ENCODE results near the gene CDC45.

DNA sequence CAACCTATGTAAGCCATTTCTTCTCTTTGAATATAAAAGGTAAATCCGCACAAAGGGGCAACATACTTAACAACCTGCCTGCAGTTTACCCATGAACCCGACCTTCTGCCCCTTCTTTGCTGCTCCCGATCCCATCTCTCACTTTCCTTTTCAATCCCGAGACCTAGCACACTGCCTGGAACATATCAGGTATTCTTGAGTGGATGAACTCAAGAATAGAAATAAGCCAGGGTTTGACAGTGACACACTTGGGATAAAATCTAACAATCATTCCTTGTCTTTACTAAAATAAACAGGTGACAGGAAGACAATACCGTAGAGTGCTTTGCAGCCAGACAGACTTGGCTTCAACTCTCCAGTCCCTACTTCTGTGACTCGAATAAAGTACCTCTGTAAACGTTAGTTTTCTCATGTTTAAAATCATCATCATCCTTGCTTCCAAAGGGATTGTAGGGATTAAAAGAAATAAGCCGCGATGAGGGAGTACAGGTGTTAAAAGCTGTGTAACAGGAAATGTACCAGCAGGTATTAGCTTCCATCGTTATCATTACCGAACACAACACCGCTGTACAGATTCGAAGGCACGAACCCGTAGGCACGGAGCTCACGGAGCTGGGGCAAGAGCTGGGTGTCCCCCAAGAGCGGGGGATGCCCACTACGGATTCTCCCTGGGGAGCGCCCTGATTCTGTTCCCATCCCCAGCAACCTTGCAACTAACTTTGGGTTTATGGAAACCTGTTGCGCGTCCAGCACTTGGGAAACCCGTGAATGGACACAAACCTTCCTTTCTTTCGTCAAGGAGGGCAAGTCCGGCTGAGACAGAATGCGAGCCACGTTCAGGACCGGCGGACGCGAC, 1.4 kb upstream of the CDC45 start:
- TF ChIP-seq, protein P1, sequence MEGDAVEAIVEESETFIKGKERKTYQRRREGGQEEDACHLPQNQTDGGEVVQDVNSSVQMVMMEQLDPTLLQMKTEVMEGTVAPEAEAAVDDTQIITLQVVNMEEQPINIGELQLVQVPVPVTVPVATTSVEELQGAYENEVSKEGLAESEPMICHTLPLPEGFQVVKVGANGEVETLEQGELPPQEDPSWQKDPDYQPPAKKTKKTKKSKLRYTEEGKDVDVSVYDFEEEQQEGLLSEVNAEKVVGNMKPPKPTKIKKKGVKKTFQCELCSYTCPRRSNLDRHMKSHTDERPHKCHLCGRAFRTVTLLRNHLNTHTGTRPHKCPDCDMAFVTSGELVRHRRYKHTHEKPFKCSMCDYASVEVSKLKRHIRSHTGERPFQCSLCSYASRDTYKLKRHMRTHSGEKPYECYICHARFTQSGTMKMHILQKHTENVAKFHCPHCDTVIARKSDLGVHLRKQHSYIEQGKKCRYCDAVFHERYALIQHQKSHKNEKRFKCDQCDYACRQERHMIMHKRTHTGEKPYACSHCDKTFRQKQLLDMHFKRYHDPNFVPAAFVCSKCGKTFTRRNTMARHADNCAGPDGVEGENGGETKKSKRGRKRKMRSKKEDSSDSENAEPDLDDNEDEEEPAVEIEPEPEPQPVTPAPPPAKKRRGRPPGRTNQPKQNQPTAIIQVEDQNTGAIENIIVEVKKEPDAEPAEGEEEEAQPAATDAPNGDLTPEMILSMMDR (conservative IDR thresholded peaks at IDR 0.05; ENCODE audit: low read length) = no peak
- TF ChIP-seq EZH2phosphoT487 (IDR thresholded peaks at IDR 0.05; ENCODE audit: borderline replicate concordance, low read depth, low read length) = no peak
